ES-I3 (cell line): Measurements from ENCODE around the gene IRF5.

Experiments used
- H3K36me3 ChIP-seq: 2 replicates; pipeline ENCODE4 v1.6.1; 2013; ENCODE audit warnings: mild to moderate bottlenecking, low read length, control low read depth, moderate library complexity; ENCODE audit not compliant: insufficient read depth
- H3K4me1 ChIP-seq: 2 replicates; pipeline ENCODE4 v1.6.1; 2013; ENCODE audit warnings: mild to moderate bottlenecking, control low read depth, low read length; ENCODE audit not compliant: insufficient read depth
- H3K9ac ChIP-seq: 2 replicates; pipeline ENCODE4 v1.6.1; 2013; ENCODE audit warnings: low read depth, mild to moderate bottlenecking, low read length, moderate library complexity
- H3K9me3 ChIP-seq: 2 replicates; pipeline ENCODE4 v1.6.1; 2013; ENCODE audit warnings: mild to moderate bottlenecking, low read length, moderate library complexity; ENCODE audit not compliant: control insufficient read depth, insufficient read depth

The IRF5 gene

DNA sequence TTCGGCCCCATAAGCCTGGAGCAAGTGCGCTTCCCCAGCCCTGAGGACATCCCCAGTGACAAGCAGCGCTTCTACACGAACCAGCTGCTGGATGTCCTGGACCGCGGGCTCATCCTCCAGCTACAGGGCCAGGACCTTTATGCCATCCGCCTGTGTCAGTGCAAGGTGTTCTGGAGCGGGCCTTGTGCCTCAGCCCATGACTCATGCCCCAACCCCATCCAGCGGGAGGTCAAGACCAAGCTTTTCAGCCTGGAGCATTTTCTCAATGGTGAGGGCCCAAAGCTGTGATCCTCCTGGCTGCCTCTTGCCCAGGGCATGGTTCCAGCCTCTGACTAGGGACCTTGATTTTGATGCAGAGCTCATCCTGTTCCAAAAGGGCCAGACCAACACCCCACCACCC is 10.1 kb downstream of the IRF5 start:
- Histone ChIP-seq H3K9ac (no peak overlapping the region), H3K9me3 (no peaks in the 10 kb centered on the region), H3K36me3 (peaks cover 2% of the 10 kb centered on the region; the same call in 1 of the 2 replicates), H3K4me1 (no peaks in the 10 kb centered on the region)

DNA sequence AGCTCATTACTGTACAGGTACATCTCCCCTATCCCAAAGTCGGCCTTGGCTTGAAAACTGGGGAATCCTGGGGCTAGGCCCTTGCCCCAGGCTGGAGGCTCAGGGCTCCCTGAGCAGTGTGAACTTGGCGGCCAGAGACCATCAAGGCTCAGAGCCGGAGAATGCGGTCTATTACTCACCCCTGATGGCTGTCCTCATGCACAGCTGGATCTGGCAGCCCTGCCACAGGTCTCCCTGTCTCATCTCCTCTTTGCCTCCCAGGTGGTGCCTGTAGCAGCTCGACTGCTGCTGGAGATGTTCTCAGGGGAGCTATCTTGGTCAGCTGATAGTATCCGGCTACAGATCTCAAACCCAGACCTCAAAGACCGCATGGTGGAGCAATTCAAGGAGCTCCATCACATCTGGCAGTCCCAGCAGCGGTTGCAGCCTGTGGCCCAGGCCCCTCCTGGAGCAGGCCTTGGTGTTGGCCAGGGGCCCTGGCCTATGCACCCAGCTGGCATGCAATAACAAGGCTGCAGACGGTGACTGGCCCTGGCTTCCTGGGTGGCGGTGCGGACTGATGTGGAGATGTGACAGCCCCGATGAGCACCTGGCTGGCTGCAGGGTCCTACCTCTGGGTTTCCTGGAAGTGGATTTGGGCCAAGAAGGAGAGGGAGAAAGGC is 10.7 kb downstream of the IRF5 start:
- H3K9me3 ChIP-seq, result no peaks in the 10 kb centered on the region
- peaks cover 2% of the 10 kb centered on the region; the same call in 1 of the 2 replicates for H3K36me3 ChIP-seq
- no peak overlapping the region for H3K9ac ChIP-seq
- H3K4me1 ChIP-seq, result no peaks in the 10 kb centered on the region

DNA sequence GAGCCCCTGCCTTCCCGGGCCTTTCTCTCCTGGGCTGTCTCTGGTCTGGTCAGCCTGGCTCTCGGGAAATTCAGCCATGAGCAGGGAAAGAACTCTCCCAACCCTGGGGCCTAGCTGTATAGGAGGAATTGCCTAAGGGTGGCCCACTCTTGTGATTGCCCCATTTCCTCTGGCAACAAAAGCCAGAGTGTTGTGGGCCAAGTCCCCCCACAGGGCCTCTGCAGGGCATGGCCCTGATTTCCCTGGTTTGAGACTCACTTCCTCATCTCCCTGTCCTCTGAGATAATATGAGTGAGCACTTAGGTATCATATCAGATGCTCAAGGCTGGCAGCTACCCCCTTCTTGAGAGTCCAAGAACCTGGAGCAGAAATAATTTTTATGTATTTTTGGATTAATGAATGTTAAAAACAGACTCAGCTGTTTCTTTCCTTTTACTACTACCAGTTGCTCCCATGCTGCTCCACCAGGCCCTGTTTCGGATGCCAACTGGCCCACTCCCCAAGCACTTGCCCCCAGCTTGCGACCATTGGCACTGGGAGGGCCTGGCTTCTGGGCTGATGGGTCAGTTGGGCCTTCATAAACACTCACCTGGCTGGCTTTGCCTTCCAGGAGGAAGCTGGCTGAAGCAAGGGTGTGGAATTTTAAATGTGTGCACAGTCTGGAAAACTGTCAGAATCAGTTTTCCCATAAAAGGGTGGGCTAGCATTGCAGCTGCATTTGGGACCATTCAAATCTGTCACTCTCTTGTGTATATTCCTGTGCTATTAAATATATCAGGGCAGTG is 11.4 kb downstream of the IRF5 start:
- no peak overlapping the region for H3K9ac ChIP-seq

GRCh38 chr7:128951296-128951695 is 13.6 kb downstream of the IRF5 start:
- Histone ChIP-seq H3K4me1 (peaks cover 6% of the 10 kb centered on the region; the same call in 1 of the 2 replicates), H3K36me3 (peaks cover 10% of the 10 kb centered on the region), H3K9me3 (no peaks in the 10 kb centered on the region), H3K9ac (no peak overlapping the region)

More for the DNA sequence above, 11.4 kb downstream of the IRF5 start:
- no peaks in the 10 kb centered on the region for H3K4me1 ChIP-seq
- H3K36me3 ChIP-seq, result peaks cover 7% of the 10 kb centered on the region
- no peaks in the 10 kb centered on the region for H3K9me3 ChIP-seq

DNA sequence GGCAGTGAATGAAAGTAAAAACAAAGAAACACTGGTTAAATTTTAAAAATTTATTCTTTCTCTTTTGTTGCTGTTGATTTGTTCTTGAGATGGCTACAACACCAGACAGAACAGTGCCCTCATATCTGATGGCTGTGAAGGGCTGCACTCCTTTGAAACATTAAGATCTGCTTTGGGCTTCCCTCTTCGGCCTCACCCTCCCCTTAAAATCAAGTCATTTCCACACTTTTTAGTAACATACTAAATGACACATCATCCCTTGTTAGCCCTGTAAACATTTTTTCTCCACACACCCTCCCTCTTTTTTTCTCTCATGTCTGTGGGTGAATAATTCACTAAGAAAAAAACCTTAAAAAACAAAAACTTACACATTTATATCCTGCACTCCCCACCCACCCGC is 16.4 kb downstream of the IRF5 start:
- Histone ChIP-seq H3K4me1 (peaks cover 6% of the 10 kb centered on the region; the same call in 1 of the 2 replicates), H3K36me3 (peaks cover 20% of the 10 kb centered on the region), H3K9ac (no peak overlapping the region), H3K9me3 (no peaks in the 10 kb centered on the region)

- peaks cover 24% of the 10 kb centered on the region for H3K36me3 ChIP-seq
- no peaks in the 10 kb centered on the region for H3K9me3 ChIP-seq
- H3K9ac ChIP-seq, result no peak overlapping the region
- peaks cover 6% of the 10 kb centered on the region; the same call in 1 of the 2 replicates for H3K4me1 ChIP-seq
These were observed 17.4 kb downstream of the IRF5 start for GRCh38 chr7:128954830-128955802.

DNA sequence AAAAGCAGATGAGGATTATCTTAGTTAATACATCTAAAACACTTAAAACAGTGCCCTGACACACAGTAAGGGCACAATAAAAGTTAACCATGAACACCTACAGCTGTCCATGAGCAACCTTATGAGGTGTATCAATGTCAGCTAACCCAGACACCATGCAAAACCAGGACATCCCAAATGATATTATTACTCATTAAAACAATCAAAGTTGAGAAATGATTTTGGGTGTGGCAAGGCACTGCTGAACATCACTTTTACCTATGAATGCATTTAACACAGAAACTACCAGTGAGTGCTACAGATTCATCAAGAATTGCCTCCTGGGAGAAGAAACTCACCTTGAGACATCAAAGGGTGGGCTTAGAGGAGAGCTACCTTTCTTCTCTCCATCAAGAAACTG is 18.3 kb downstream of the IRF5 start:
- Histone ChIP-seq H3K9me3 (no peaks in the 10 kb centered on the region), H3K36me3 (peaks cover 24% of the 10 kb centered on the region), H3K4me1 (peaks cover 6% of the 10 kb centered on the region; the same call in 1 of the 2 replicates), H3K9ac (no peak overlapping the region)

- H3K9ac ChIP-seq, result no peak overlapping the region
- H3K36me3 ChIP-seq, result peaks cover 18% of the 10 kb centered on the region
- no peaks in the 10 kb centered on the region for H3K9me3 ChIP-seq
- H3K4me1 ChIP-seq, result peaks cover 6% of the 10 kb centered on the region; the same call in 1 of the 2 replicates
These were observed 21.6 kb downstream of the IRF5 start for GRCh38 chr7:128959296-128959695.

DNA sequence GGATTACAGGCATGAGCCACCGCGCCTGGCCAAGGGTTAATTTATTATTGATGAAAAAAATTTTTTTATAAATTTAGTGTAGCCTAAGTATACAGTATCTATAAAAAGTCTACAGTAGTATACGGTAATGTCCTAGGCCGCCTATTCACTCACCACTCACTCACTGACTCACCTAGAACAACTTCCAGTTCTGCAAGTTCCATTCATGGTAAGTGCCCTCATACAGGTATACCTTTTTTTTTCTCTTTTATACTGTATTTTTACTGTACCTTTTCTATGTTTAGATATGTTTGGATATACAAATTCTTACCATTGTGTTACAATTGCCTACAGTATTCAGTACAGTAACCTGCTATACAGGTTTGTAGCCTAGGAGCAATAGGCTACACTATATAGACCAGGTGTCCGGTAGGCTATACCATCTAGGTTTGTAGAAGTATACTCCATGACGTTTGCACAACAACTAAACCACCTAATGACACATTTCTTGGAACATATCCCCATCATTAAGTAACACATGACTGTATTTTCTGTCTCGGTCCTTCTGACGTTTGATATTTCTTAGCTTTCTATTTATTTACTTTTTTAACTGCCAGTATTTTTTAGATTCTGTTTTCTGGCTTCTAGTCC is 23.4 kb downstream of the IRF5 start:
- Histone ChIP-seq H3K9ac (no peak overlapping the region), H3K9me3 (no peaks in the 10 kb centered on the region), H3K4me1 (no peaks in the 10 kb centered on the region), H3K36me3 (peaks cover 17% of the 10 kb centered on the region)

- peaks cover 18% of the 10 kb centered on the region for H3K36me3 ChIP-seq
These were observed 25.2 kb downstream of the IRF5 start for GRCh38 chr7:128962899-128963298.

DNA sequence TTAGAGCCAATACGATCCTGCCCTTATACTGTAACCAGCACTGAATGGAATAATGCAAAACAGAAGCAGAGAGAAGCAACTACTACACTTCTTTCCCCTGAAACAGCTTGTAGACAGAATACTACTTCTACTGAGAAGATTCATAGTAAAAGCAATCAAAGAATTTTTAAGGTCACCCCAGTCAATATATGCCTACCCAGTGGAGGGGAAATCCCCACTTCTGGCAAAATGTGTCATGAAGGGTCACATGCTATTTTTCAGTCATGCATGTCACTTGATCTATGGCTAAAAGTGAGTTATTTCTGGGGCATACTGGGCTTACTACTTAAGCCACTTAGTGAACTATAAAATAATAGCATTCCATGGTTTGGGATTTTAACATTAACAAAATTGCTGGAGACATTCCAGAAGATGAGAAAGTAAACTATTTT is 25.6 kb downstream of the IRF5 start:
- no peaks in the 10 kb centered on the region for H3K9me3 ChIP-seq

More at GRCh38 chr7:128962899-128963298, 25.2 kb downstream of the IRF5 start:
- H3K9me3 ChIP-seq, result no peaks in the 10 kb centered on the region
- H3K9ac ChIP-seq, result no peak overlapping the region
- H3K4me1 ChIP-seq, result no peaks in the 10 kb centered on the region

GRCh38 chr7:128968624-128969023 is 30.9 kb downstream of the IRF5 start:
- H3K9me3 ChIP-seq, result no peaks in the 10 kb centered on the region
- H3K36me3 ChIP-seq, result peaks cover 46% of the 10 kb centered on the region
- no peak overlapping the region for H3K9ac ChIP-seq
- no peaks in the 10 kb centered on the region for H3K4me1 ChIP-seq

More for the DNA sequence above, 25.6 kb downstream of the IRF5 start:
- H3K4me1 ChIP-seq, result no peaks in the 10 kb centered on the region
- H3K36me3 ChIP-seq, result peaks cover 18% of the 10 kb centered on the region
- no peak overlapping the region for H3K9ac ChIP-seq

- H3K4me1 ChIP-seq, result no peaks in the 10 kb centered on the region
- H3K36me3 ChIP-seq, result peaks cover 42% of the 10 kb centered on the region
- H3K9me3 ChIP-seq, result no peaks in the 10 kb centered on the region
- H3K9ac ChIP-seq, result no peak overlapping the region
These were observed 36.7 kb downstream of the IRF5 start for GRCh38 chr7:128974241-128974934.
